ENCODE results near the gene ZNF423.

GRCh38 chr16:49799172-49799571 is 56.7 kb downstream of the ZNF423 start:
- TF ChIP-seq CTCF (CRISPR knock-in tag; IDR thresholded peaks at IDR 0.05): no peak
- no peak for TF ChIP-seq ZFP82 (CRISPR knock-in tag; IDR thresholded peaks at IDR 0.05; ENCODE audit: borderline replicate concordance)
- TF ChIP-seq PRPF4 (IDR thresholded peaks at IDR 0.05; ENCODE audit: low read depth, low read length, poor library complexity, severe bottlenecking): no peak
- no peak for TF ChIP-seq ZNF784 (CRISPR knock-in tag; IDR thresholded peaks at IDR 0.05; ENCODE audit: borderline replicate concordance)
- no peak for TF ChIP-seq RXRA (CRISPR knock-in tag; IDR thresholded peaks at IDR 0.05)
- no peak for TF ChIP-seq SALL2 (CRISPR knock-in tag; IDR thresholded peaks at IDR 0.05)
- no peak for TF ChIP-seq SIX4 (CRISPR knock-in tag; IDR thresholded peaks at IDR 0.05)
- TF ChIP-seq ZNF563 (CRISPR knock-in tag; IDR thresholded peaks at IDR 0.05): no peak
- no peak for TF ChIP-seq ZBTB10 (CRISPR knock-in tag; IDR thresholded peaks at IDR 0.05; ENCODE audit: borderline replicate concordance)

Measured in HepG2 (cell line).